ENCODE measurements around the gene GMCL1. TPM values are rescaled to one million over a fixed set of nuclear protein-coding genes. Genes with fewer than 3 reads are reported as not detected.

The GMCL1 gene
- total and polyA plus RNA-seq, 4 donors = 10.8 to 16.9 (median 14.7) TPM

DNA sequence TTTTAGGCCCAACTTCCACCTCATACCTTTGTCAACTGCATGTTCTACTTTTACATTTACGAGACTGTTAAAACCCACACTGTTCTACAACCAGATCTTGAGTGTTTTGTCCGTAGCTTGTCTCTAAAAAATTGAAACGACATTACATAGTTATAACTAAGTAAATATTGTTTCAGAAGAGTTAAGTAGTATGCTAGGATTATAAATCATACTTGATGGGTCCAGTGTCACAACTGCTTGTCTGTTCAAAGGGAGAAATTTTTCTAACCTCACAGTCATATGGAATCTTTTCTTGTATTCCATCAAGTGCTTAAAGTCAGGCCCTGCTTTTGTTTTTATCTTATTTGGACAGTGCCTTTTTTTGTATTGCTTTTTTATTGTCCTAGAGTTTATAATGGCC lies 4.3 kb downstream of the GMCL1 start:
- no peaks in the 10 kb centered on the region for H3K9me3 ChIP-seq (ENCODE audit: control insufficient read depth, low read length)
- no peaks in the 10 kb centered on the region for H3K4me1 ChIP-seq (ENCODE audit: control insufficient read depth in 1 of 2, insufficient read depth in 2 of 2, low read length in 2 of 2)
- DNase-seq (no peak), ATAC-seq (ENCODE audit: low FRiP score) (no peak)
- no peaks in the 10 kb centered on the region for H3K27me3 ChIP-seq (ENCODE audit: control insufficient read depth in 1 of 2, insufficient read depth in 2 of 2, low read length in 1 of 2)
- H3K27ac ChIP-seq (ENCODE audit: low read depth in 1 of 2, low read length in 2 of 2) = no peak overlapping the region
- no peaks in the 10 kb centered on the region for H3K36me3 ChIP-seq (ENCODE audit: control insufficient read depth in 1 of 2, insufficient read depth in 2 of 2, low read length in 1 of 2)
- H3K4me3 ChIP-seq (ENCODE audit: low read length in 2 of 2) = no peak overlapping the region
- intact Hi-C loops (cut with DNase I) = no loop called here
- WGBS, 2 donors = 81 to 88% methylated on average over 3 of the region's 3 CpGs

- 81 to 85% methylated on average over 2 of the region's 2 CpGs for WGBS, 2 donors
Measured at GRCh38 chr2:69835666-69836065, 6.2 kb downstream of the GMCL1 start.

GRCh38 chr2:69836316-69836715 lies 6.9 kb downstream of the GMCL1 start:
- H3K4me3 ChIP-seq (ENCODE audit: low read length in 2 of 2) = no peak overlapping the region
- H3K27ac ChIP-seq (ENCODE audit: low read depth in 1 of 2, low read length in 2 of 2) = no peak overlapping the region
- H3K4me1 ChIP-seq (ENCODE audit: control insufficient read depth in 1 of 2, insufficient read depth in 2 of 2, low read length in 2 of 2) = no peaks in the 10 kb centered on the region
- H3K36me3 ChIP-seq (ENCODE audit: control insufficient read depth in 1 of 2, insufficient read depth in 2 of 2, low read length in 1 of 2) = no peaks in the 10 kb centered on the region
- H3K9me3 ChIP-seq (ENCODE audit: control insufficient read depth, low read length) = no peaks in the 10 kb centered on the region
- WGBS, 2 donors = 72 to 77% methylated on average over 5 of the region's 5 CpGs
- intact Hi-C loops (cut with DNase I) = no loop called here
- DNase-seq (no peak), ATAC-seq (ENCODE audit: low FRiP score) (no peak)
- H3K27me3 ChIP-seq (ENCODE audit: control insufficient read depth in 1 of 2, insufficient read depth in 2 of 2, low read length in 1 of 2) = no peaks in the 10 kb centered on the region

More at GRCh38 chr2:69835666-69836065, 6.2 kb downstream of the GMCL1 start:
- no peaks in the 10 kb centered on the region for H3K9me3 ChIP-seq (ENCODE audit: control insufficient read depth, low read length)
- H3K27ac ChIP-seq (ENCODE audit: low read depth in 1 of 2, low read length in 2 of 2) = no peak overlapping the region
- H3K4me3 ChIP-seq (ENCODE audit: low read length in 2 of 2) = no peak overlapping the region
- no peaks in the 10 kb centered on the region for H3K27me3 ChIP-seq (ENCODE audit: control insufficient read depth in 1 of 2, insufficient read depth in 2 of 2, low read length in 1 of 2)
- intact Hi-C loops (cut with DNase I) = no loop called here
- DNase-seq (no peak), ATAC-seq (ENCODE audit: low FRiP score) (no peak)
- no peaks in the 10 kb centered on the region for H3K4me1 ChIP-seq (ENCODE audit: control insufficient read depth in 1 of 2, insufficient read depth in 2 of 2, low read length in 2 of 2)
- no peaks in the 10 kb centered on the region for H3K36me3 ChIP-seq (ENCODE audit: control insufficient read depth in 1 of 2, insufficient read depth in 2 of 2, low read length in 1 of 2)

DNA sequence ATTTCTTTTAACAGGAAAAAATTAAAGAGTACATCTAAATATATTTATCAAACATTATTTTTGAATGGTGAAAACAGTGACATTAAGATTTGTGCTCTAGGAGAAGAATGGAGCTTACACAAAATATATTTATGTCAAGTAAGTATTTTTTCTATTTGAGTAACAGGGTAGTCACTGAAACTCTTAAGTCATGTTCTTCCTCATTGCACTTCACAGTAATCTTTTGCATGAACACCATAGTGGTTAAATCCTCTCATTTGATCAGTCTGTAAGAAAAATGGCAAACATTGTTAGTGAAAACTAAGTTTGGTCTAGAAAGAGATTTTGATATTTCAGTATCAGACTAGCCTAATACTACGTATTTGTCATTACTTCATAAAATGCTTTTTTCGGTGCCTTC lies 8.1 kb downstream of the GMCL1 start:
- Histone ChIP-seq H3K36me3 (ENCODE audit: control insufficient read depth in 1 of 2, insufficient read depth in 2 of 2, low read length in 1 of 2) (no peaks in the 10 kb centered on the region), H3K4me3 (ENCODE audit: low read length in 2 of 2) (no peak overlapping the region), H3K27ac (ENCODE audit: low read depth in 1 of 2, low read length in 2 of 2) (no peak overlapping the region), H3K27me3 (ENCODE audit: control insufficient read depth in 1 of 2, insufficient read depth in 2 of 2, low read length in 1 of 2) (no peaks in the 10 kb centered on the region), H3K4me1 (ENCODE audit: control insufficient read depth in 1 of 2, insufficient read depth in 2 of 2, low read length in 2 of 2) (no peaks in the 10 kb centered on the region), H3K9me3 (ENCODE audit: control insufficient read depth, low read length) (no peaks in the 10 kb centered on the region)
- 86 to 88% methylated on average over 2 of the region's 2 CpGs for WGBS, 2 donors
- DNase-seq (no peak), ATAC-seq (ENCODE audit: low FRiP score) (no peak)
- intact Hi-C loops (cut with DNase I) = no loop called here

- no peak for ATAC-seq (ENCODE audit: low FRiP score)
Measured at GRCh38 chr2:69843993-69844392, 14.5 kb downstream of the GMCL1 start.

GRCh38 chr2:69844560-69844959 lies 15.1 kb downstream of the GMCL1 start:
- Histone ChIP-seq H3K4me3 (ENCODE audit: low read length in 2 of 2) (no peak overlapping the region), H3K4me1 (ENCODE audit: control insufficient read depth in 1 of 2, insufficient read depth in 2 of 2, low read length in 2 of 2) (no peaks in the 10 kb centered on the region), H3K36me3 (ENCODE audit: control insufficient read depth in 1 of 2, insufficient read depth in 2 of 2, low read length in 1 of 2) (peaks cover 2 to 3% of the 10 kb centered on the region in 2 donors), H3K27ac (ENCODE audit: low read depth in 1 of 2, low read length in 2 of 2) (no peak overlapping the region), H3K9me3 (ENCODE audit: control insufficient read depth, low read length) (no peaks in the 10 kb centered on the region), H3K27me3 (ENCODE audit: control insufficient read depth in 1 of 2, insufficient read depth in 2 of 2, low read length in 1 of 2) (no peaks in the 10 kb centered on the region)
- no peak for DNase-seq
- intact Hi-C loops (cut with DNase I) = no loop called here
- WGBS, 2 donors = 95 to 98% methylated on average over 3 of the region's 3 CpGs
- ATAC-seq (ENCODE audit: low FRiP score) = no peak

More at GRCh38 chr2:69843993-69844392, 14.5 kb downstream of the GMCL1 start:
- H3K36me3 ChIP-seq (ENCODE audit: control insufficient read depth in 1 of 2, insufficient read depth in 2 of 2, low read length in 1 of 2) = peaks cover 0 to 2% of the 10 kb centered on the region in 2 donors
- no peaks in the 10 kb centered on the region for H3K27me3 ChIP-seq (ENCODE audit: control insufficient read depth in 1 of 2, insufficient read depth in 2 of 2, low read length in 1 of 2)
- H3K27ac ChIP-seq (ENCODE audit: low read depth in 1 of 2, low read length in 2 of 2) = no peak overlapping the region
- H3K4me1 ChIP-seq (ENCODE audit: control insufficient read depth in 1 of 2, insufficient read depth in 2 of 2, low read length in 2 of 2) = no peaks in the 10 kb centered on the region
- no peak for DNase-seq
- H3K9me3 ChIP-seq (ENCODE audit: control insufficient read depth, low read length) = no peaks in the 10 kb centered on the region
- intact Hi-C loops (cut with DNase I) = no loop called here
- H3K4me3 ChIP-seq (ENCODE audit: low read length in 2 of 2) = no peak overlapping the region

- Histone ChIP-seq H3K9me3 (ENCODE audit: control insufficient read depth, low read length) (no peaks in the 10 kb centered on the region), H3K4me3 (ENCODE audit: low read length in 2 of 2) (no peak overlapping the region), H3K4me1 (ENCODE audit: control insufficient read depth in 1 of 2, insufficient read depth in 2 of 2, low read length in 2 of 2) (no peaks in the 10 kb centered on the region), H3K27ac (ENCODE audit: low read depth in 1 of 2, low read length in 2 of 2) (no peak overlapping the region), H3K27me3 (ENCODE audit: control insufficient read depth in 1 of 2, insufficient read depth in 2 of 2, low read length in 1 of 2) (no peaks in the 10 kb centered on the region), H3K36me3 (ENCODE audit: control insufficient read depth in 1 of 2, insufficient read depth in 2 of 2, low read length in 1 of 2) (peaks cover 2 to 5% of the 10 kb centered on the region in 2 donors)
- WGBS, 2 donors = 88 to 90% methylated on average over 8 to 9 of the region's 9 CpGs
- ATAC-seq (ENCODE audit: low FRiP score) (no peak), DNase-seq (no peak)
- intact Hi-C loops (cut with DNase I) = no loop called here
Measured at GRCh38 chr2:69846182-69847067, 17.0 kb downstream of the GMCL1 start.

- Histone ChIP-seq H3K27ac (ENCODE audit: low read depth in 1 of 2, low read length in 2 of 2) (no peak overlapping the region), H3K36me3 (ENCODE audit: control insufficient read depth in 1 of 2, insufficient read depth in 2 of 2, low read length in 1 of 2) (peaks cover 4 to 7% of the 10 kb centered on the region in 2 donors), H3K27me3 (ENCODE audit: control insufficient read depth in 1 of 2, insufficient read depth in 2 of 2, low read length in 1 of 2) (no peaks in the 10 kb centered on the region), H3K9me3 (ENCODE audit: control insufficient read depth, low read length) (no peaks in the 10 kb centered on the region), H3K4me1 (ENCODE audit: control insufficient read depth in 1 of 2, insufficient read depth in 2 of 2, low read length in 2 of 2) (no peaks in the 10 kb centered on the region), H3K4me3 (ENCODE audit: low read length in 2 of 2) (no peak overlapping the region)
- ATAC-seq (ENCODE audit: low FRiP score) (no peak), DNase-seq (no peak)
- intact Hi-C loops (cut with DNase I) = no loop called here
- WGBS, 2 donors = 93 to 95% methylated on average over 5 of the region's 5 CpGs
Measured at GRCh38 chr2:69847068-69847828, 17.8 kb downstream of the GMCL1 start.
